HG03521 (cell line): ENCODE results near the gene ITM2C.

ENCODE experiments used
- ATAC-seq: cut with Tn5 transposase; IDR thresholded peaks from one replicate; pipeline ENCODE4 v1.9.1; 2021; ENCODE audit warnings: mild to moderate bottlenecking, moderate library complexity; ENCODE audit not compliant: unreplicated experiment

The ITM2C gene

DNA sequence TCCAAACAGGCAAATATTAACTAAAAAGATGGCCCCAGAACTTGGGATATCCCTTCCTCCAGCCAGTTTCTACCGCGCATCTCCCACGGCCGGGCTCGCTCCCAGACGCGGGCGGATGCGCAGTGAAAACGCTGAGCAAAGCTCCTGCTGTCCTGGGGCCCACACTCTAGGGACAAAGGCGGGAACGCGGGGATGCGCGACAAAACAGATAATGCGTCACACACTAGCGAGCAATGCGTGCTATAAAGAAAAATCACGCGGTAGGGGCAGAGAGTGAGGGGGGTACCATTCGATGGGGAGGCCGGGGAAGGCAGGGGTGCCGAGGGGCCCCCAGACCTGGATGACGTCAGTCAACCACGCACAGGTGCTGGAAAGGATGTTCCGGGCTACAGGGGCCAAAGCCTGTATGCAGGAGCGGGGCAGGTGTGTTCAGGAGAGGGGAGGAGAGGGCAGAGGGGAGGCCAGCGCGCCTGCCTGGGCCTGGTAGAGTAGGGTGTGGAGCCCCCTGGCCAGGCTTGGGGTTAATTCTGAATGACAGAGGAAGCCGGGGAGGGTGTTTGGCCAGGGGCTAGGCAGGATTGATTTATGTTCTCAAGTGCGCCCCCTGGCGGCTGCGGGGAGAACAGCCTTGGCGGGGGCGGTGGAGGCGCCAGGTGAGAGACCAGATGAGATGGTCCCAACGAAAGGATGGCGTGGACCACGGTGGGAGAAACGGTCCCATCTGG is 14.9 kb upstream of the ITM2C start:
- ATAC-seq = no peak

- no peak for ATAC-seq
Measured at GRCh38 chr2:230850358-230850658, 14.4 kb upstream of the ITM2C start.

DNA sequence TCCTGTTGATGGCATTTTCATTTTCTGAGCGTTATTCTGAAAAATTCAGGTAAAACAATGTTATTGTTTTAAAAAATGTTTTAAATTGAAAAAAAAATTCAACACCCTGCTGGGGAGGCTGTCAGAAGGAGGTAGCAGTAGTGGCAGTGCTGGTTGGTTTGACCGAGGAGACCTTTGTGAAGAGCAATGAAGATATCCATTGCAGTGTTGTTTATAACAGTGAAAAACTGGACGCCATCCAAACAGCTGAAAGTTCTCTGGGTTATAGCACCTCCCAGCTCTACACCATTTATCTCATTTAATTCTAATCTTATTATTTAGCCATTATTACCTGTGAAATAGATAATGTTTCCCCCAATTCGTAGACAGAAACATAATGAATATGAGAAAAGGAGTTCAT is 12.6 kb upstream of the ITM2C start:
- no peak for ATAC-seq

DNA sequence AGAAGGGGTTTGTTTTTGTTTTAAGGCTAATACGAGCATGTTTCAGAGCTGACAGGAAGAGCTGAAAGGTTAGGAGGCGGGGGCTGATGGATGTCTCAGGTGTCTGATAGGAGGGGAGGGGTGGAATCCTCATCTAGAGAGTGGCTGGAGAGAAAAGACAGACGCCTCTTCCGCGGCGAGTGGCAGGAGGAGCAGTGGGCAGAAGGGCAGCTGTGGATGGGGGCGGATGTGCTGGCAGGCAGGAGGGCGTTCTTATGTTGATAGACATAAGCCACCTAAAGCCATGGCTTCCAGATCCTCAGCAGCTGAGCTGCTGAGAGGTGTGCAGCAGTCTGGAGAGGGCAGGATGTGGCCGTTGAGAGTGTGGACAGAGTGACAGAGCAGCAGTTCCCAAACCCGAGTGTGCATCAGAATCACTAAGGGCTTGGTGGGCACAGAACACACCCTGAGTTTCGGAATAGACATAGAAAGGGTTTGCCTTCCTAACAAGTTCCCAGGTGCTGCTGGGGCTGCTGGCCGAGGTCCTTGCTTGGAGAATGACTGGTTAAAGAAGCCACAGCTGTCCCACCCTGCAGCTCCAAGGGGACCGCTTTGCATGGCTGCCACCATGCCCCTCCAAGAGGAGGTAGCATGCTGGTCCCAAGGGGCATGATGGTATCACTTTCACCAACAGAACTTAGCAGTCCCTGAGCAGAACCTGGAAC is 3.0 kb upstream of the ITM2C start:
- no peak for ATAC-seq

GRCh38 chr2:230862292-230862691 is 2.5 kb upstream of the ITM2C start:
- ATAC-seq = no peak

DNA sequence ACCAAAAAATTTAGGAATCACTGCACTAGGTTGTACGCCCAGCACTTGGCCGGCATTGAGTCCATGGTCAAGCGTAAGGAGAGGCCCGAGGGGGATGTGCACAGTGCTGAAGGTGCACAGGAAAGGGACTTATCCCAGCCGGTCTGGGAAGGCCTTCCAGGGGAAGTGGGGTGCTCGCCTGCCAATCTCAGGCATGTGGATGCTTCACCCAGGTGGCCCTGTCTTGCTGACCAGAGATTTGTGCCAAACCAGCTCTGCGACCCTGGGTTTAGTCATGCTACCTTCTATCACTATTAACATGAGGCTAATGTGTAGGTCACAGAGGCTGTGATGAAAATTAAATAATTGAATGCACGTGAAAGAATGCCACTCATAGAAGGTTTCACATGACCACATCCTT is 1.7 kb upstream of the ITM2C start:
- ATAC-seq = no peak

DNA sequence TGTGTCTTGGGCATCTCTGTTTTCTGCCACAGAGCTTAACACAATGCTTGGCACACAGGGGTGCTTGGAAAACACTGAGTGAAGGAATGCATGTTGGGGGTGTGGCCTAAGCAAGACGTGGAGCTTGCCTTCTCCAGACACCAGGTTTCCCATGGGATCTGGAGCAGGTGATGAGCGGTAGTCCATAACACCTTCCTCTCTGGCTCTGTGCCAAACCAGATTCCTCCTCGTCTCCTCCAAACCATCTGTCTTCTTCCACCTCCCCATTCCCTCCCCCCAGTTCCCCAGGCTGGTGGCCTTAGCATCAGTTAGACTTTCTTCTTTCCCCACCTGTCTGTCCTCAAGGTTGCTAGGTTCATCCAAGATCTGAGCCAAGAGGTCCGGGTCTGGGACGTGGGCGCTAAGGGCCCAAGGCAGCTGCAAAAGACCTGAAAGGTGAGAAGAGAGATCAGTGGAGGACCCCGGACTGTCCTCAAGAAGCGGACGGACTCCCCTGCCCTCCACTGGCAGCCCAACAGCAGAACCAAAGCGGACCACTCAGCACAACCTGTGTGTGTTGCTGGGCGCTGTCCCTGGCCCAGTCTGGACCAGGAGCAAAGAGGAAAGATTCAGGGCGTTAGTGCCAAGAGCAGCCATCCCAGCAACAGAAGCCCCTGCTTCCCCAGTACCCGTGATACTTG is 1.2 kb upstream of the ITM2C start:
- ATAC-seq = no peak

GRCh38 chr2:230864122-230864604 is 579 bp upstream of the ITM2C start:
- ATAC-seq = no peak

- ATAC-seq = no peak
Measured at GRCh38 chr2:230865307-230865765, 594 bp downstream of the ITM2C start.

- no peak for ATAC-seq
Measured at GRCh38 chr2:230865766-230866755, 1.3 kb downstream of the ITM2C start.

- no peak for ATAC-seq
Measured at GRCh38 chr2:230866756-230867523, 2.2 kb downstream of the ITM2C start.

DNA sequence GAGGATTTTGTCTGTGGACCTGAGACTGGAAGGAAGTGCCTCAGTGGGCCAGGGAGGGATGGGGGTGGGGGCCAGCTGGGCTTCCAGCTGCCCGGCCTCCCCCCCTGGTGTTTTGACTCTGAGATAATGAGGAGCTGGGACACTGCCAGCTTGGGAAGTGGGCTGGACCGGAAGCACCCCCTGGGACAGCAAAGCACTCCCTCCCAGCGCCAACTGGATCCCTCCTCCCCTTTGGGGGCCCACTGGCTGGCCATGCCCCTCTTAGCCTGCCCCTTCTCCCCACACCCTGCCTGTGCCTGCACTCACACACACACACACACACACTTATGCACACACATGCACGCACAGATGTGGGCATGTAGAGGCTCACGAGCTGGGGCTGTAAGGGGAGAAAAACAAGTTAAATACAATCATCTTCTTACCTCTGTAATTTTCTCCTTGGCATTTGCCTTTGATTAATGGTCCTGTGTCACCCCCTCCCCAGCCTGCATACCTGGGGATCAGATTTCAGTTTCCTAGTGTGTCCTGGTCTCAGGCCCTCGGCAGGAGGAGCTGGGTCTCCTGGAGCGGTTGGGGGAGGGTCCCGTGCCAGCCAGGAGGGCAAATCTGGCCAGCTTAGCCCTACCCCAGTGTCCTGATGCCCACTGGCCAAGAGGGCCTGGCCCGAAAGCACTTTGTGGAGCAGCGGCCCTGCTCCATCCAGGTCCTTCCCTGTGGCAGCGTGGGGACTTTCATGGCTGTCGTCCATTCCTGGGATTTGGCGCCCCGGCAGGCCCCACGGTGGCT is 3.6 kb downstream of the ITM2C start:
- ATAC-seq = no peak

GRCh38 chr2:230868947-230869913 is 4.5 kb downstream of the ITM2C start:
- ATAC-seq = no peak

GRCh38 chr2:230869914-230870543 is 5.3 kb downstream of the ITM2C start:
- no peak for ATAC-seq

- no peak for ATAC-seq
Measured at GRCh38 chr2:230870544-230871360, 6.0 kb downstream of the ITM2C start.

GRCh38 chr2:230871361-230872150 is 6.8 kb downstream of the ITM2C start:
- ATAC-seq = no peak
